Measurements from ENCODE around the gene TRIM38.

Gene TRIM38

GRCh38 chr6:25919657-25920056 is 42.9 kb upstream of the TRIM38 start:
- no peak for DNase-seq
- Histone ChIP-seq H2BK120ac (ENCODE audit: low read depth, low read length) (no peak overlapping the region), H3K4me2 (ENCODE audit: low read length) (no peak overlapping the region), H3K9ac (ENCODE audit: low read length) (no peak overlapping the region), H4K8ac (ENCODE audit: low read depth, low read length) (no peak overlapping the region), H3K4me1 (ENCODE audit: control insufficient read depth, low read depth, low read length) (no peaks in the 10 kb centered on the region), H3K27ac (ENCODE audit: low read depth, low read length) (no peak overlapping the region), H3K36me3 (ENCODE audit: control insufficient read depth, insufficient read depth, low read length) (no peaks in the 10 kb centered on the region), H3K79me2 (ENCODE audit: control insufficient read depth, insufficient read depth, low read length) (no peaks in the 10 kb centered on the region), H3K27me3 (ENCODE audit: insufficient read depth, low read length, poor library complexity) (no peaks in the 10 kb centered on the region), H3K79me1 (ENCODE audit: low read length) (no peaks in the 10 kb centered on the region), H2BK5ac (ENCODE audit: low read length) (no peak overlapping the region), H4K5ac (ENCODE audit: low read length) (no peak overlapping the region), H3K18ac (ENCODE audit: low read length) (no peak overlapping the region), H3K4me3 (ENCODE audit: low read length) (no peak overlapping the region), H3K4ac (ENCODE audit: low read depth, low read length) (no peak overlapping the region), H2BK15ac (replicated peaks; ENCODE audit: low read depth) (no peak overlapping the region), H3K56ac (ENCODE audit: low read length) (no peak overlapping the region), H3K23ac (ENCODE audit: low read length) (no peak overlapping the region), H2AK5ac (ENCODE audit: low read length) (no peak overlapping the region)
- no CpG with 5 or more reads among the region's 5 CpGs for WGBS (ENCODE audit: extremely low coverage, insufficient coverage, low lambda C conversion rate)

- Histone ChIP-seq H2AK5ac (ENCODE audit: low read length) (no peak overlapping the region), H3K36me3 (ENCODE audit: control insufficient read depth, insufficient read depth, low read length) (no peaks in the 10 kb centered on the region), H2BK5ac (ENCODE audit: low read length) (no peak overlapping the region), H3K27ac (ENCODE audit: low read depth, low read length) (no peak overlapping the region), H3K27me3 (ENCODE audit: insufficient read depth, low read length, poor library complexity) (no peaks in the 10 kb centered on the region), H3K4me1 (ENCODE audit: control insufficient read depth, low read depth, low read length) (no peaks in the 10 kb centered on the region), H3K18ac (ENCODE audit: low read length) (no peak overlapping the region), H3K79me2 (ENCODE audit: control insufficient read depth, insufficient read depth, low read length) (no peaks in the 10 kb centered on the region), H3K56ac (ENCODE audit: low read length) (no peak overlapping the region), H3K4me2 (ENCODE audit: low read length) (no peak overlapping the region), H2BK120ac (ENCODE audit: low read depth, low read length) (no peak overlapping the region), H3K4me3 (ENCODE audit: low read length) (no peak overlapping the region), H3K4ac (ENCODE audit: low read depth, low read length) (no peak overlapping the region), H3K79me1 (ENCODE audit: low read length) (no peaks in the 10 kb centered on the region), H4K8ac (ENCODE audit: low read depth, low read length) (no peak overlapping the region), H4K5ac (ENCODE audit: low read length) (no peak overlapping the region), H2BK15ac (replicated peaks; ENCODE audit: low read depth) (no peak overlapping the region), H3K23ac (ENCODE audit: low read length) (no peak overlapping the region), H3K9ac (ENCODE audit: low read length) (no peak overlapping the region)
- no peak for DNase-seq
Measured at GRCh38 chr6:25921525-25922203, 40.9 kb upstream of the TRIM38 start.

GRCh38 chr6:25922301-25922700 is 40.3 kb upstream of the TRIM38 start:
- Histone ChIP-seq H3K4me1 (ENCODE audit: control insufficient read depth, low read depth, low read length) (no peaks in the 10 kb centered on the region), H3K4me3 (ENCODE audit: low read length) (no peak overlapping the region)

GRCh38 chr6:25925876-25926275 is 36.7 kb upstream of the TRIM38 start:
- no peak overlapping the region for H3K9ac ChIP-seq (ENCODE audit: low read length)
- H3K18ac ChIP-seq (ENCODE audit: low read length), result no peak overlapping the region
- H3K4me1 ChIP-seq (ENCODE audit: control insufficient read depth, low read depth, low read length), result no peaks in the 10 kb centered on the region
- no peak overlapping the region for H2BK5ac ChIP-seq (ENCODE audit: low read length)
- H2BK15ac ChIP-seq (replicated peaks; ENCODE audit: low read depth), result no peak overlapping the region
- no peaks in the 10 kb centered on the region for H3K79me2 ChIP-seq (ENCODE audit: control insufficient read depth, insufficient read depth, low read length)
- no peaks in the 10 kb centered on the region for H3K27me3 ChIP-seq (ENCODE audit: insufficient read depth, low read length, poor library complexity)
- H3K36me3 ChIP-seq (ENCODE audit: control insufficient read depth, insufficient read depth, low read length), result no peaks in the 10 kb centered on the region
- H3K23ac ChIP-seq (ENCODE audit: low read length), result no peak overlapping the region
- H3K4ac ChIP-seq (ENCODE audit: low read depth, low read length), result no peak overlapping the region
- H2BK120ac ChIP-seq (ENCODE audit: low read depth, low read length), result no peak overlapping the region
- no peak for DNase-seq
- no peak overlapping the region for H3K56ac ChIP-seq (ENCODE audit: low read length)
- H2AK5ac ChIP-seq (ENCODE audit: low read length), result no peak overlapping the region
- H3K4me2 ChIP-seq (ENCODE audit: low read length), result no peak overlapping the region
- H3K79me1 ChIP-seq (ENCODE audit: low read length), result no peaks in the 10 kb centered on the region
- no peak overlapping the region for H4K5ac ChIP-seq (ENCODE audit: low read length)
- no peak overlapping the region for H3K27ac ChIP-seq (ENCODE audit: low read depth, low read length)
- no peak overlapping the region for H3K4me3 ChIP-seq (ENCODE audit: low read length)
- H4K8ac ChIP-seq (ENCODE audit: low read depth, low read length), result no peak overlapping the region
- WGBS (ENCODE audit: extremely low coverage, insufficient coverage, low lambda C conversion rate), result no CpG with 5 or more reads among the region's 1 CpG

More at GRCh38 chr6:25922301-25922700, 40.3 kb upstream of the TRIM38 start:
- Histone ChIP-seq H4K5ac (ENCODE audit: low read length) (no peak overlapping the region), H3K18ac (ENCODE audit: low read length) (no peak overlapping the region), H2BK5ac (ENCODE audit: low read length) (no peak overlapping the region), H3K79me2 (ENCODE audit: control insufficient read depth, insufficient read depth, low read length) (no peaks in the 10 kb centered on the region), H3K56ac (ENCODE audit: low read length) (no peak overlapping the region), H2BK15ac (replicated peaks; ENCODE audit: low read depth) (no peak overlapping the region), H4K8ac (ENCODE audit: low read depth, low read length) (no peak overlapping the region), H2AK5ac (ENCODE audit: low read length) (no peak overlapping the region), H3K79me1 (ENCODE audit: low read length) (no peaks in the 10 kb centered on the region), H3K23ac (ENCODE audit: low read length) (no peak overlapping the region), H3K9ac (ENCODE audit: low read length) (no peak overlapping the region), H3K36me3 (ENCODE audit: control insufficient read depth, insufficient read depth, low read length) (no peaks in the 10 kb centered on the region), H3K4ac (ENCODE audit: low read depth, low read length) (no peak overlapping the region), H3K4me2 (ENCODE audit: low read length) (no peak overlapping the region), H3K27ac (ENCODE audit: low read depth, low read length) (no peak overlapping the region), H2BK120ac (ENCODE audit: low read depth, low read length) (no peak overlapping the region), H3K27me3 (ENCODE audit: insufficient read depth, low read length, poor library complexity) (no peaks in the 10 kb centered on the region)
- WGBS (ENCODE audit: extremely low coverage, insufficient coverage, low lambda C conversion rate), result no CpG with 5 or more reads among the region's 2 CpGs
- no peak for DNase-seq

GRCh38 chr6:25927178-25927577 is 35.4 kb upstream of the TRIM38 start:
- Histone ChIP-seq H3K18ac (ENCODE audit: low read length) (no peak overlapping the region), H3K4me1 (ENCODE audit: control insufficient read depth, low read depth, low read length) (no peaks in the 10 kb centered on the region), H4K5ac (ENCODE audit: low read length) (no peak overlapping the region), H3K4ac (ENCODE audit: low read depth, low read length) (no peak overlapping the region), H3K27me3 (ENCODE audit: insufficient read depth, low read length, poor library complexity) (no peaks in the 10 kb centered on the region), H3K23ac (ENCODE audit: low read length) (no peak overlapping the region), H2BK15ac (replicated peaks; ENCODE audit: low read depth) (no peak overlapping the region), H3K79me1 (ENCODE audit: low read length) (no peaks in the 10 kb centered on the region), H3K36me3 (ENCODE audit: control insufficient read depth, insufficient read depth, low read length) (no peaks in the 10 kb centered on the region), H3K79me2 (ENCODE audit: control insufficient read depth, insufficient read depth, low read length) (no peaks in the 10 kb centered on the region), H2BK120ac (ENCODE audit: low read depth, low read length) (no peak overlapping the region), H2AK5ac (ENCODE audit: low read length) (no peak overlapping the region), H3K9ac (ENCODE audit: low read length) (no peak overlapping the region), H3K4me2 (ENCODE audit: low read length) (no peak overlapping the region), H3K56ac (ENCODE audit: low read length) (no peak overlapping the region), H3K4me3 (ENCODE audit: low read length) (no peak overlapping the region), H3K27ac (ENCODE audit: low read depth, low read length) (no peak overlapping the region), H2BK5ac (ENCODE audit: low read length) (no peak overlapping the region), H4K8ac (ENCODE audit: low read depth, low read length) (no peak overlapping the region)
- no CpG with 5 or more reads among the region's 2 CpGs for WGBS (ENCODE audit: extremely low coverage, insufficient coverage, low lambda C conversion rate)
- DNase-seq, result no peak

GRCh38 chr6:25927756-25928216 is 34.8 kb upstream of the TRIM38 start:
- Histone ChIP-seq H2AK5ac (ENCODE audit: low read length) (no peak overlapping the region), H2BK5ac (ENCODE audit: low read length) (no peak overlapping the region), H2BK15ac (replicated peaks; ENCODE audit: low read depth) (no peak overlapping the region), H3K56ac (ENCODE audit: low read length) (no peak overlapping the region), H3K79me1 (ENCODE audit: low read length) (no peaks in the 10 kb centered on the region), H3K4me3 (ENCODE audit: low read length) (no peak overlapping the region), H3K18ac (ENCODE audit: low read length) (no peak overlapping the region), H3K27ac (ENCODE audit: low read depth, low read length) (no peak overlapping the region), H3K4me2 (ENCODE audit: low read length) (no peak overlapping the region), H3K4me1 (ENCODE audit: control insufficient read depth, low read depth, low read length) (no peaks in the 10 kb centered on the region), H3K27me3 (ENCODE audit: insufficient read depth, low read length, poor library complexity) (no peaks in the 10 kb centered on the region), H3K36me3 (ENCODE audit: control insufficient read depth, insufficient read depth, low read length) (no peaks in the 10 kb centered on the region), H3K23ac (ENCODE audit: low read length) (no peak overlapping the region), H2BK120ac (ENCODE audit: low read depth, low read length) (no peak overlapping the region), H4K5ac (ENCODE audit: low read length) (no peak overlapping the region), H3K79me2 (ENCODE audit: control insufficient read depth, insufficient read depth, low read length) (no peaks in the 10 kb centered on the region), H3K9ac (ENCODE audit: low read length) (no peak overlapping the region), H3K4ac (ENCODE audit: low read depth, low read length) (no peak overlapping the region), H4K8ac (ENCODE audit: low read depth, low read length) (no peak overlapping the region)
- no CpG with 5 or more reads among the region's 2 CpGs for WGBS (ENCODE audit: extremely low coverage, insufficient coverage, low lambda C conversion rate)
- DNase-seq, result no peak
